ENCODE results near the gene MYO10. TPM values are rescaled to one million over a fixed set of nuclear protein-coding genes. Genes with fewer than 3 reads are reported as not detected.

MYO10 gene
- total RNA-seq, 1 experiment from 2014 or later = 71.9 TPM

GRCh38 chr5:16642867-16643266 lies 293.2 kb downstream of the MYO10 start:
- intact Hi-C loops (cut with micrococcal nuclease; ENCODE audit: unreplicated experiment) (no loop called here), in situ Hi-C loops (cut with HindIII; ENCODE audit: low pct_unique_long_range_greater_than_20kb, low sequenced_read_pairs) (no loop called here)
- Histone ChIP-seq H3K4me1 (ENCODE audit: control insufficient read depth, insufficient read depth, low read length) (no peaks in the 10 kb centered on the region), H3K9me3 (ENCODE audit: control insufficient read depth, insufficient read depth, low read depth, low read length) (no peaks in the 10 kb centered on the region), H3K4me3 (ENCODE audit: low read depth in 2 of 2, low read length in 2 of 2) (no peak overlapping the region), H3K27ac (ENCODE audit: low read length) (no peak overlapping the region), H3K27me3 (ENCODE audit: control insufficient read depth, insufficient read depth, low read length) (peaks cover 11% of the 10 kb centered on the region), H3K36me3 (ENCODE audit: control insufficient read depth, insufficient read depth, low read length) (no peaks in the 10 kb centered on the region)
- ChIA-PET POLR2A (no interaction called here), CTCF (no interaction called here)
- ATAC-seq = no peak
- TF ChIP-seq SIN3A (IDR thresholded peaks at IDR 0.05; ENCODE audit: borderline replicate concordance, insufficient read depth, low read depth, low read length) (no peak), REST (IDR thresholded peaks at IDR 0.05; ENCODE audit: insufficient read depth in 1 of 2, low read depth in 2 of 2, low read length in 1 of 2) (no peak), POLR2AphosphoS5 (IDR thresholded peaks at IDR 0.05; ENCODE audit: low read depth, low read length) (no peak), CTCF (IDR thresholded peaks at IDR 0.05) (no peak), TCF7L2 (IDR thresholded peaks at IDR 0.05; ENCODE audit: low read depth, low read length) (no peak)
- DNase-seq (ENCODE audit: low read depth, low spot score) = no peak
- no TSS peak for BruUV-seq (replicated peaks)

GRCh38 chr5:16639206-16639605 lies 296.9 kb downstream of the MYO10 start:
- in situ Hi-C loops (cut with HindIII; ENCODE audit: low pct_unique_long_range_greater_than_20kb, low sequenced_read_pairs) = no loop called here
- Histone ChIP-seq H3K27me3 (ENCODE audit: control insufficient read depth, insufficient read depth, low read length) (peaks cover 11% of the 10 kb centered on the region), H3K4me1 (ENCODE audit: control insufficient read depth, insufficient read depth, low read length) (no peaks in the 10 kb centered on the region), H3K9me3 (ENCODE audit: control insufficient read depth, insufficient read depth, low read depth, low read length) (no peaks in the 10 kb centered on the region), H3K4me3 (ENCODE audit: low read depth in 2 of 2, low read length in 2 of 2) (no peak overlapping the region), H3K27ac (ENCODE audit: low read length) (no peak overlapping the region), H3K36me3 (ENCODE audit: control insufficient read depth, insufficient read depth, low read length) (no peaks in the 10 kb centered on the region)
- intact Hi-C loops (cut with micrococcal nuclease; ENCODE audit: unreplicated experiment) = no loop called here
- ATAC-seq (no peak), DNase-seq (ENCODE audit: low read depth, low spot score) (no peak)
- TF ChIP-seq POLR2AphosphoS5 (IDR thresholded peaks at IDR 0.05; ENCODE audit: low read depth, low read length) (no peak), CTCF (IDR thresholded peaks at IDR 0.05) (no peak), REST (IDR thresholded peaks at IDR 0.05; ENCODE audit: insufficient read depth in 1 of 2, low read depth in 2 of 2, low read length in 1 of 2) (no peak)
- ChIA-PET POLR2A (no interaction called here), CTCF (no interaction called here)
- no TSS peak for BruUV-seq (replicated peaks)

All from Panc1 (cell line).